HG02981 (cell line): ENCODE results near the gene KRTAP17-1.

Experiments used
- ATAC-seq: cut with Tn5 transposase; IDR thresholded peaks from one replicate; pipeline ENCODE4 v1.9.1; 2021; ENCODE audit warnings: mild to moderate bottlenecking, moderate library complexity; ENCODE audit not compliant: unreplicated experiment

Gene KRTAP17-1

GRCh38 chr17:41333098-41333497 is 17.6 kb upstream of the KRTAP17-1 start:
- no peak for ATAC-seq

- ATAC-seq, result no peak
These were observed 16.7 kb upstream of the KRTAP17-1 start for GRCh38 chr17:41332239-41332638.

GRCh38 chr17:41331606-41332005 is 16.1 kb upstream of the KRTAP17-1 start:
- no peak for ATAC-seq

GRCh38 chr17:41329279-41329948 is 13.9 kb upstream of the KRTAP17-1 start:
- ATAC-seq, result no peak

- ATAC-seq, result no peak
These were observed 12.7 kb upstream of the KRTAP17-1 start for GRCh38 chr17:41328207-41328606.

- ATAC-seq, result no peak
These were observed 12.1 kb upstream of the KRTAP17-1 start for GRCh38 chr17:41327411-41328120.

GRCh38 chr17:41326173-41327145 is 10.9 kb upstream of the KRTAP17-1 start:
- no peak for ATAC-seq

- ATAC-seq, result no peak
These were observed 10.1 kb upstream of the KRTAP17-1 start for GRCh38 chr17:41325611-41326010.

GRCh38 chr17:41325126-41325525 is 9.6 kb upstream of the KRTAP17-1 start:
- no peak for ATAC-seq

GRCh38 chr17:41324180-41325075 is 8.9 kb upstream of the KRTAP17-1 start:
- ATAC-seq, result no peak

- no peak for ATAC-seq
These were observed 7.7 kb upstream of the KRTAP17-1 start for GRCh38 chr17:41322903-41323895.

- ATAC-seq, result no peak
These were observed 6.8 kb upstream of the KRTAP17-1 start for GRCh38 chr17:41322094-41322902.

- no peak for ATAC-seq
These were observed 2.7 kb upstream of the KRTAP17-1 start for GRCh38 chr17:41318231-41318630.

GRCh38 chr17:41315814-41316445 is 420 bp upstream of the KRTAP17-1 start:
- ATAC-seq, result no peak

- no peak for ATAC-seq
These were observed 4.4 kb downstream of the KRTAP17-1 start for GRCh38 chr17:41311111-41311510.

- ATAC-seq, result no peak
These were observed 6.6 kb downstream of the KRTAP17-1 start, which contains the start of gene KRTAP16-1 for GRCh38 chr17:41308918-41309359. Gene KRTAP16-1 (minus strand): TSS chr17:41309309. CDS start chr17:41309253, 56 bp downstream.

GRCh38 chr17:41308251-41308917 is 7.1 kb downstream of the KRTAP17-1 start:
- no peak for ATAC-seq
